Right atrium auricular region (tissue), 2 donors: ENCODE results near the gene PDC. TPM values are rescaled to one million over a fixed set of nuclear protein-coding genes. Genes with fewer than 3 reads are reported as not detected.

Experiments used
- DNase-seq: peaks from one replicate; pipeline ENCODE4 v3.0.0-alpha.2; 2019; ENCODE audit warnings: low spot score
- H3K27ac ChIP-seq, 2 donors: fragments of 200-600 bp; sonication (generic); 1 replicate in 1 of 2; 2 replicates in 1 of 2; pipeline ENCODE4 v1.5.1; 2016 to 2019
- H3K27me3 ChIP-seq, 2 donors: fragments of 200-600 bp; sonication (generic); one replicate each; pipeline versions ENCODE4 v1.5.1 to v1.6.0; 2017 to 2019
- H3K36me3 ChIP-seq: fragments of 200-600 bp; sonication (generic); one replicate; pipeline ENCODE4 v1.5.1; 2016
- H3K4me1 ChIP-seq, 2 donors: fragments of 200-600 bp; sonication (generic); one replicate each; pipeline versions ENCODE4 v1.5.1 to v1.6.0; 2017 to 2019
- H3K4me3 ChIP-seq, 2 donors: fragments of 200-600 bp; sonication (generic); 1 replicate in 1 of 2; 2 replicates in 1 of 2; pipeline ENCODE4 v1.5.1; 2017 to 2019; ENCODE audit warnings: mild to moderate bottlenecking in 1 of 2, moderate library complexity in 1 of 2
- H3K9me3 ChIP-seq, 2 donors: fragments of 200-600 bp; sonication (generic); one replicate each; pipeline ENCODE4 v1.5.1; 2019
- CTCF ChIP-seq, 2 donors: fragments of 200-600 bp; sonication (generic); IDR thresholded peaks; one replicate each; pipeline ENCODE4 v1.5.1; 2019; ENCODE audit warnings: antibody characterized with exemption in 2 of 2
- total RNA-seq, 2 donors: library from RNA; depleted of rRNA; stranded (reverse); fragments of >200 nt; gene quantifications; one replicate each; pipeline ENCODE4 v1.1.0, GENCODE V29; 2016

The PDC gene
- total RNA-seq, 2 donors from 2014 or later: not detected

- no peaks in the 10 kb centered on the region for H3K27me3 ChIP-seq
- no peaks in the 10 kb centered on the region for H3K36me3 ChIP-seq
- no peak for DNase-seq
- H3K27ac ChIP-seq: no peak overlapping the region
- H3K4me1 ChIP-seq: no peaks in the 10 kb centered on the region
- no peak overlapping the region for H3K4me3 ChIP-seq
- TF ChIP-seq CTCF (IDR thresholded peaks at IDR 0.05): no peak
- no peaks in the 10 kb centered on the region for H3K9me3 ChIP-seq
These were observed 30.4 kb upstream of the PDC start for GRCh38 chr1:186491336-186491735.

- Histone ChIP-seq H3K27ac (no peak overlapping the region), H3K9me3 (no peaks in the 10 kb centered on the region), H3K4me1 (no peaks in the 10 kb centered on the region), H3K36me3 (no peaks in the 10 kb centered on the region), H3K4me3 (no peak overlapping the region), H3K27me3 (no peaks in the 10 kb centered on the region)
- no peak for TF ChIP-seq CTCF (IDR thresholded peaks at IDR 0.05)
- no peak for DNase-seq
These were observed 26.2 kb upstream of the PDC start for GRCh38 chr1:186487163-186487562.

- no peaks in the 10 kb centered on the region for H3K9me3 ChIP-seq
- TF ChIP-seq CTCF (IDR thresholded peaks at IDR 0.05): no peak
- no peak for DNase-seq
- no peaks in the 10 kb centered on the region for H3K27me3 ChIP-seq
- no peak overlapping the region for H3K4me3 ChIP-seq
- no peak overlapping the region for H3K27ac ChIP-seq
- H3K4me1 ChIP-seq: no peaks in the 10 kb centered on the region
- H3K36me3 ChIP-seq: no peaks in the 10 kb centered on the region
These were observed 25.1 kb upstream of the PDC start for GRCh38 chr1:186486061-186486460.

GRCh38 chr1:186483561-186483960 is 22.6 kb upstream of the PDC start:
- H3K9me3 ChIP-seq: no peaks in the 10 kb centered on the region
- H3K27ac ChIP-seq: no peak overlapping the region
- TF ChIP-seq CTCF (IDR thresholded peaks at IDR 0.05): no peak

GRCh38 chr1:186482661-186483255 is 21.8 kb upstream of the PDC start:
- Histone ChIP-seq H3K4me3 (no peak overlapping the region), H3K9me3 (no peaks in the 10 kb centered on the region), H3K27me3 (no peaks in the 10 kb centered on the region), H3K4me1 (no peaks in the 10 kb centered on the region), H3K27ac (no peak overlapping the region), H3K36me3 (no peaks in the 10 kb centered on the region)
- DNase-seq: peak; percentile 63
- TF ChIP-seq CTCF (IDR thresholded peaks at IDR 0.05): peak; percentile 85 to 87

More at GRCh38 chr1:186483561-186483960, 22.6 kb upstream of the PDC start:
- Histone ChIP-seq H3K36me3 (no peaks in the 10 kb centered on the region), H3K4me1 (no peaks in the 10 kb centered on the region), H3K4me3 (no peak overlapping the region), H3K27me3 (no peaks in the 10 kb centered on the region)
- no peak for DNase-seq

GRCh38 chr1:186481303-186481888 is 20.5 kb upstream of the PDC start:
- no peak overlapping the region for H3K27ac ChIP-seq

More at GRCh38 chr1:186481303-186481888, 20.5 kb upstream of the PDC start:
- no peaks in the 10 kb centered on the region for H3K36me3 ChIP-seq
- no peaks in the 10 kb centered on the region for H3K9me3 ChIP-seq
- no peak overlapping the region for H3K4me3 ChIP-seq
- no peak for TF ChIP-seq CTCF (IDR thresholded peaks at IDR 0.05)
- DNase-seq: no peak
- no peaks in the 10 kb centered on the region for H3K27me3 ChIP-seq
- no peaks in the 10 kb centered on the region for H3K4me1 ChIP-seq
